AG04450 (cell line): ENCODE results near the gene TBX3. TPM values are rescaled to one million over a fixed set of nuclear protein-coding genes. Genes with fewer than 3 reads are reported as not detected.

ENCODE experiments used
- CTCF ChIA-PET: fragments of 300-600, 350-600 bp; formaldehyde crosslinking; extraction: SDS; loops from one replicate; lab custom pipeline; 2022; ENCODE audit warnings: antibody characterized with exemption, inconsistent platforms; lab: Charles Lee
- POLR2A ChIA-PET: fragments of 350-600 bp; formaldehyde crosslinking; extraction: SDS; loops from one replicate; lab custom pipeline; 2021; ENCODE audit warnings: antibody characterized with exemption, inconsistent platforms; lab: Yijun Ruan, JAX
- DNase-seq: peaks from one replicate; pipeline ENCODE4 v3.0.0-alpha.2; 2011; ENCODE audit warnings: low read depth, low spot score
- H3K27ac ChIP-seq: one replicate; pipeline ENCODE4 v1.5.1; 2012; ENCODE audit warnings: low read depth, low read length, control low read depth
- H3K27me3 ChIP-seq: one replicate; pipeline ENCODE4 v1.6.0; 2012; ENCODE audit warnings: low read length; ENCODE audit not compliant: control insufficient read depth, insufficient read depth
- H3K4me3 ChIP-seq: 2 replicates; pipeline ENCODE4 v1.5.1; 2011; ENCODE audit warnings: mild to moderate bottlenecking, low read depth, low read length, control low read depth
- H3K9me3 ChIP-seq: 2 replicates; pipeline ENCODE4 v1.5.1; 2012; ENCODE audit warnings: low read length; ENCODE audit not compliant: control insufficient read depth, insufficient read depth
- polyA plus RNA-seq: library from polyadenylated mRNA; depleted of rRNA; stranded (reverse); fragments of >200 nt; gene quantifications from 2 replicates; pipeline ENCODE4 v1.2.3, GENCODE V29; 2011
- TF ChIP-seq, protein P1 (sequence below): IDR thresholded peaks from 2 replicates; pipeline ENCODE4 v1.5.1; 2011; ENCODE audit warnings: low read depth, low read length, control low read depth, inconsistent platforms

Gene TBX3
- polyA plus RNA-seq, 1 experiment: 54.8 TPM

GRCh38 chr12:114678028-114678427 is 5.9 kb downstream of the TBX3 start:
- no peak overlapping the region for H3K27ac ChIP-seq
- no peaks in the 10 kb centered on the region; the same call in 1 of the 2 replicates for H3K9me3 ChIP-seq
- ChIA-PET POLR2A (interaction anchor here (0.6 kb wide), 1 partner anchor 9 kb away, joined by 4 read pairs; no protein-coding TSS in a partner anchor), CTCF (interaction anchor here (0.6 to 0.7 kb wide), 2 partner anchors 10 to 548 kb away, joined by 4 read pairs; no protein-coding TSS in a partner anchor)
- TF ChIP-seq, protein P1, sequence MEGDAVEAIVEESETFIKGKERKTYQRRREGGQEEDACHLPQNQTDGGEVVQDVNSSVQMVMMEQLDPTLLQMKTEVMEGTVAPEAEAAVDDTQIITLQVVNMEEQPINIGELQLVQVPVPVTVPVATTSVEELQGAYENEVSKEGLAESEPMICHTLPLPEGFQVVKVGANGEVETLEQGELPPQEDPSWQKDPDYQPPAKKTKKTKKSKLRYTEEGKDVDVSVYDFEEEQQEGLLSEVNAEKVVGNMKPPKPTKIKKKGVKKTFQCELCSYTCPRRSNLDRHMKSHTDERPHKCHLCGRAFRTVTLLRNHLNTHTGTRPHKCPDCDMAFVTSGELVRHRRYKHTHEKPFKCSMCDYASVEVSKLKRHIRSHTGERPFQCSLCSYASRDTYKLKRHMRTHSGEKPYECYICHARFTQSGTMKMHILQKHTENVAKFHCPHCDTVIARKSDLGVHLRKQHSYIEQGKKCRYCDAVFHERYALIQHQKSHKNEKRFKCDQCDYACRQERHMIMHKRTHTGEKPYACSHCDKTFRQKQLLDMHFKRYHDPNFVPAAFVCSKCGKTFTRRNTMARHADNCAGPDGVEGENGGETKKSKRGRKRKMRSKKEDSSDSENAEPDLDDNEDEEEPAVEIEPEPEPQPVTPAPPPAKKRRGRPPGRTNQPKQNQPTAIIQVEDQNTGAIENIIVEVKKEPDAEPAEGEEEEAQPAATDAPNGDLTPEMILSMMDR: no peak
- no peak for DNase-seq
- H3K27me3 ChIP-seq: no peaks in the 10 kb centered on the region
- peak overlapping the region; percentile 96 for H3K4me3 ChIP-seq

- peak overlapping the region; percentile 80 for H3K27ac ChIP-seq
These were observed 7.7 kb downstream of the TBX3 start for GRCh38 chr12:114676142-114676741.

GRCh38 chr12:114674251-114675047 is 9.5 kb downstream of the TBX3 start:
- no peak for DNase-seq
- Histone ChIP-seq H3K27me3 (no peaks in the 10 kb centered on the region), H3K9me3 (no peaks in the 10 kb centered on the region; the same call in 1 of the 2 replicates), H3K27ac (peak overlapping the region; percentile 93), H3K4me3 (peak overlapping the region; percentile 59)
- ChIA-PET POLR2A (interaction anchor here (0.7 to 2.5 kb wide), 2 partner anchors 10 to 304 kb away, joined by 4 to 22 read pairs; partner anchors contain the start of gene TBX3), CTCF (interaction anchor here (0.7 to 3.1 kb wide), 8 partner anchors 10 to 1243 kb away, joined by 3 to 10 read pairs (median 4); partner anchors contain the start of gene TBX3)
- TF ChIP-seq, protein P1: 0 out of 2 replicates have a peak, but pooled peaks have one; percentile 2

More at GRCh38 chr12:114676142-114676741, 7.7 kb downstream of the TBX3 start:
- H3K9me3 ChIP-seq: no peaks in the 10 kb centered on the region; the same call in 1 of the 2 replicates
- DNase-seq: no peak
- no peaks in the 10 kb centered on the region for H3K27me3 ChIP-seq
- peak overlapping the region; percentile 59 for H3K4me3 ChIP-seq
- ChIA-PET CTCF (interaction anchor here (1.3 to 1.7 kb wide), 4 partner anchors 8 to 1077 kb away, joined by 3 to 10 read pairs (median 6); partner anchors contain the start of gene TBX3), POLR2A (interaction anchor here (0.6 to 2.5 kb wide), 5 partner anchors 8 to 733 kb away, joined by 3 to 22 read pairs (median 5); partner anchors contain the start of gene TBX3)
- TF ChIP-seq, protein P1: 0 out of 2 replicates have a peak, but pooled peaks have one; percentile 9

DNA sequence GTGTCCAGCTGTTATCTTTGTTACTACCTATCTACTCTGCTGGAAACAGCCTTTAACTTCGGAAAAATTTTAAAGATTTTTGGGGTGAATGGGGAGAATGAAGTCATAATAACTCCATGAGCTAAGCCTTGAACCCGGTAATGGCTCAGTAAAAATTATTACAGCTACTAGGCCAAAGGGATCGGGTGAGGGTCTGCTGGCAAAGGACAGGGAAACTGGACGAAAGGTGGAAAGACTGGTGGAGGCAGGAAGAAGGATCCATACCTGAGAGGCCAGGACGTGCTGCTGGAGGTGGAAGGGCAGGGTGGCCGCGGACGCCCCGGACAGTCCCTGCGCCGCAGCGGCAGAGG is 10.1 kb downstream of the TBX3 start:
- POLR2A ChIA-PET: interaction anchor here (0.5 to 6.6 kb wide), 8 partner anchors 11 to 1602 kb away, joined by 3 to 138 read pairs (median 6); partner anchors contain the start of gene TBX3
- peak overlapping the region; percentile 59 for H3K4me3 ChIP-seq
- no peak for DNase-seq
- CTCF ChIA-PET: interaction anchor here (0.6 to 3.1 kb wide), 7 partner anchors 11 to 1244 kb away, joined by 3 to 9 read pairs (median 3); no protein-coding TSS in a partner anchor
- no peaks in the 10 kb centered on the region for H3K27me3 ChIP-seq
- TF ChIP-seq, protein P1: no peak
- peak overlapping the region; percentile 93 for H3K27ac ChIP-seq
- H3K9me3 ChIP-seq: no peaks in the 10 kb centered on the region; the same call in 1 of the 2 replicates
